ENCODE results near the gene LRIG3.
"Not testable (repeated sequence)": the region's sequence is repeated elsewhere in the genome, so short reads cannot be mapped to it uniquely, and the experiment has no call there.

The LRIG3 gene, protein sequence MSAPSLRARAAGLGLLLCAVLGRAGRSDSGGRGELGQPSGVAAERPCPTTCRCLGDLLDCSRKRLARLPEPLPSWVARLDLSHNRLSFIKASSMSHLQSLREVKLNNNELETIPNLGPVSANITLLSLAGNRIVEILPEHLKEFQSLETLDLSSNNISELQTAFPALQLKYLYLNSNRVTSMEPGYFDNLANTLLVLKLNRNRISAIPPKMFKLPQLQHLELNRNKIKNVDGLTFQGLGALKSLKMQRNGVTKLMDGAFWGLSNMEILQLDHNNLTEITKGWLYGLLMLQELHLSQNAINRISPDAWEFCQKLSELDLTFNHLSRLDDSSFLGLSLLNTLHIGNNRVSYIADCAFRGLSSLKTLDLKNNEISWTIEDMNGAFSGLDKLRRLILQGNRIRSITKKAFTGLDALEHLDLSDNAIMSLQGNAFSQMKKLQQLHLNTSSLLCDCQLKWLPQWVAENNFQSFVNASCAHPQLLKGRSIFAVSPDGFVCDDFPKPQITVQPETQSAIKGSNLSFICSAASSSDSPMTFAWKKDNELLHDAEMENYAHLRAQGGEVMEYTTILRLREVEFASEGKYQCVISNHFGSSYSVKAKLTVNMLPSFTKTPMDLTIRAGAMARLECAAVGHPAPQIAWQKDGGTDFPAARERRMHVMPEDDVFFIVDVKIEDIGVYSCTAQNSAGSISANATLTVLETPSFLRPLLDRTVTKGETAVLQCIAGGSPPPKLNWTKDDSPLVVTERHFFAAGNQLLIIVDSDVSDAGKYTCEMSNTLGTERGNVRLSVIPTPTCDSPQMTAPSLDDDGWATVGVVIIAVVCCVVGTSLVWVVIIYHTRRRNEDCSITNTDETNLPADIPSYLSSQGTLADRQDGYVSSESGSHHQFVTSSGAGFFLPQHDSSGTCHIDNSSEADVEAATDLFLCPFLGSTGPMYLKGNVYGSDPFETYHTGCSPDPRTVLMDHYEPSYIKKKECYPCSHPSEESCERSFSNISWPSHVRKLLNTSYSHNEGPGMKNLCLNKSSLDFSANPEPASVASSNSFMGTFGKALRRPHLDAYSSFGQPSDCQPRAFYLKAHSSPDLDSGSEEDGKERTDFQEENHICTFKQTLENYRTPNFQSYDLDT

DNA sequence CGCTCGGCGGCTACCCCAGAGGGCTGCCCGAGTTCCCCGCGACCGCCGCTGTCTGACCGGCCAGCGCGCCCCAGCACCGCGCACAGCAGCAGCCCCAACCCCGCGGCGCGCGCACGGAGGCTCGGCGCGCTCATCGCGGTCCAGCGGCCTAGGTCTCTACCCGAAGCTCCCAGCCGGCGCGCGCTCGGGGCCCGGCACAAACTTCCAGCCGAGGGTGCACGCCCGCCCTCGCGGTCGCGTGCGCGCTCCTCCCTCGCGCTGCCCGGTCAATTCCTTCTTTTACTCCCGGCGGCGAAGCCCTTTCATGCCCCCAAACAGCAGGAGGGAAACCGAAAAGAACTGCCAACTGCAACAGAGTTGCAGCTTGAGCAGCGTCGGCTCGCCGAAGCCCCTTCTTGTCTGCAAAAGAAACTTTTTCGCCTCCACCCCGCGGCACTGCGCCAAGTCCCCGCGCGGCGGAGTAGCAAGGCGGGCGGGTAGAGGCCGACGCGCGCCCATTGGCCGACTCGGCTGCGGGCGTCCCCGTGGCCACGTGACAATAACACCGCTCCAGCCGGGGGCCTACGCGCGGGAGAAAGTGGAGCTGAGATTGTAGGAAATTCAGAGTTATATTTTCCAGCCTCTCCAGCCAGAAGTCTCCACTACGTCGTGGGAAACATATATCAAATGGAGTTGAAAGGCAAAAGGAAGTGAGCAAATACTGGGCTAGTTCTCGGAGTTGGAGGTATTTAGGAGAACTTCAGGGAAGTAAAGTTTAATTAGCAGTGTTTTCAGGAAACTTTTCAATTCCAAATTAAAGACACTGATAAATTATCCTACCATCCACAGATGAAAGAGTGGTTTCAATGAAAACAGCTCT is at the start of gene LRIG3:
TSS of gene LRIG3 (minus strand) at position 403 of the 859 bp plus-strand sequence. CDS start at position 134, 269 bp downstream.
- peak; percentile 88 for DNase-seq

DNA sequence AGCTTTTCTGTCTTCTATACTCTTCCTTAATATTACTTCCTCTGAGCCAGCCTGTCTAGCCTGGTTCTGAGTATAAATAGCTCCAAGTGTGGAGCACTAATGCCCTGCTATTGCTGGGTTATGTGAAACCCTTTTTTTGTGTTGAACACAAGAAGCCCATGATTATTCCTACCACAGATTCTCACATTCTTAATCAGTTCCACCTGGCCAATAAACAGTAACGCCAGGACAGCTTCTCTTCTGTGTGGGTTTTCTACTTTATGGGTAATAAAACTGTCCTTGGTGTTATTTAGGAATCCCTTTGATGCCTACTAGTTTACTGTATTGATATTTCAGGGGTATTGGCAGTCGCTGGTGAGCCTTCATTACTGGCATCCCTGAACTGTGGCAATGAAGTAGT is 48.9 kb upstream of the LRIG3 start:
- DNase-seq = no peak

DNA sequence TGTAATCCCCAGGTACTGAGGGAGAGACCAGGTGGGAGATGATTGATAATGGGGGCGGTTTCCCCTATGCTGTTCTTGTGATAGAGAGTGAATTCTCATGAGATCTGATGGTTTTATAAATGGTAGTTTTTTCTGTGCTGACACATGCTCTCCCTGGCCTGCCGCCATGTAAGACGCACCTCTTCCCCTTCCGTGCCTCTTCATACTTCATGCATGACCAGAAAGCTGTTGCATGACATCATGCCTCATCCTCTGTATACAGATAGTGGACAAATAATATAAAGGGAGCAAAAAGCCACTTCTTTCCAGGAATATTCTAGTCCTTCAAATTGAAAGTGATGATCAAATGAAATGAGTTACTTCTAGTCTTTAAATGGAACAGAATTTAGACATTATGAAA is 47.3 kb upstream of the LRIG3 start:
- peak; percentile 5 for DNase-seq

DNA sequence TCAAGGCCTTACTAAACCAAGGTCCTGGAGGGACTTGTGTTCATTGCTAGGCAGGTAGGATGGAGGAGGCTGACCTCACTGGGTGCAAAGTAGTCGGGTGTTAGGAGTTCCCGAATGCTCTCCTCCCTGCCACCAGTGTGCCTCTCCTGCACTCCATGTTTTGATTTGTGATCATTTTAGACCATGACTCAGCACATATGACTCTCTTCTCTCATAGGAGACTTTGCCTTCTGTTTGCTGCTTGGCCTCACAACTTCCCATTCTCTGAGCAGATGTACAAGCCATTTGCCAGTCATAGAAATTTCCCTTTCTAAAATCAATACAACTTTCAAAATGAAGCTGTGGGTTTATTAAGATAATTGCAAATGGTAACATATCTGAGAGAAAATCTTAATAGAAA is 46.6 kb upstream of the LRIG3 start:
- peak; percentile 5 for DNase-seq

DNA sequence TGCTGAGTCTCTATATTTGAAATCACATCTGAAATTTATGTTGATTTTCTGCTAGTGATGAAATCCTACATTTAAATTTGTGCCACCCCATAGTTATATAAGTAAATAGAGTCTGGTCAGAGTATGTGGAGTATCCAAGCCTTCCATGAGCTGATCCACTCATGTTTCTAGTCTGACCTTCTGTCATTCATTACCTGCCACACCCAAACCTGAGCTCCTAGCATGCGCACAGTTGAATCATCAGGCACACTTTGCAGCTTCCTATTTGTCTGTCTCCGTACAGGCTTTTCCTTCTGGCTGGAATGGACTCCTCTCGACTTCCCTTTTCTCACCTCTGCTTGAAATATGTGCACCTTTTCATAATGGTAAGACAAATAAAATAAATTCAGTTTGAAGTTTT is 45.3 kb upstream of the LRIG3 start:
- DNase-seq = no peak

DNA sequence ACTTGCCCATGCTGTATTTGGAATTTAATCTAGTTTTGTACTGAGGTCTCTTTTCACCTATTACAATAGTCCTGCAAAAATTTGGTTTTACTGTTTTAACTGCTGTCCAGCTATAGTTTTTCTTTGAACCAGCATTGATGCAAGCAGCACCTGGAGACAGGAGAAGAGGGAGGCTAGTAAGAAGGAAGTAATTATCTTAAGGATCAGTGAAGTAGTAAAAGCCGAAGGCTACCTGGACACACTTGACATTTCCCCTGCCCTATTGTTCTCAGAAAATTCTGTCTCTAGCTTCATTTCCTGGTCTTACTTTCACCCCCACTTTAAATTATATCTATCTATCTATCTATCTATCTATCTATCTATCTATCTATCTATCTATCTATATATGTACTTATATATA is 43.5 kb upstream of the LRIG3 start:
- no peak for DNase-seq

DNA sequence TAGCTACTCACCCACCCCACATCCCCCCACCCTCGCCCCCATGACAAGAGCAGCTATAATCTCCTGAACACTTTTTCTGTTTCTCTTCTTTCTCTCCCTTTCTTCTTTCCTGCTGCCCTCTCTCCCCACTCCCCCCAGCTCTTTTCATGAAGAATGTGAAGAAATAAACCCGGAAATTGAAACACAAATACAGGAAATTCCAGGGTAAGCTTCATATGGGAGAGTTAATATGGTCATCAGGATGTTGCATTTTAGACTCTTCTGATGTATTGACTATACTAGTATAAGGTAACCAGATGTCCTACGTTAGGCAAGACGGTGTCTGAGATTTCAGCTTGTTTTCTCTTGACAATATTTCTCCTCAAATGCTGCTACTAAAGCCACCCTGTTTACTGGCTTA is 41.6 kb upstream of the LRIG3 start:
- DNase-seq = no peak

DNA sequence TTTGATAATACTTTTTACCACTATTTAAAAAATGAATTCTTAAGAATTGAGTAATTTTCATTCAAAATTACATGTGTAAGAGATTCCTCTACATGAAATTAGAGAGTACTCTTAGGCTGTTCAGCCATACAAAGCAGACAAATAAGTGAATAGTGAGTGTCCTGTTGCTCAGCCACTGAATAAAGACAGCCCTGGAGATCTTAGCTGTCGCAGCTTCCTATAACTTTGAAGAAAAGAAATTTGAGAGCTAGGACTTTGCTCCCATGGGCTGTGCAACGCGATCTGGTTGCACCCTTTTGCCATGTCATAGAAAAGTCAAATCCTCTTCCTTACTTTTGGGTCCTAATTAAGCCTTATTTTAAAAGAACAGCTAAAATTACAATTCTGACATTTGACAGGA is 40.9 kb upstream of the LRIG3 start:
- DNase-seq = no peak

DNA sequence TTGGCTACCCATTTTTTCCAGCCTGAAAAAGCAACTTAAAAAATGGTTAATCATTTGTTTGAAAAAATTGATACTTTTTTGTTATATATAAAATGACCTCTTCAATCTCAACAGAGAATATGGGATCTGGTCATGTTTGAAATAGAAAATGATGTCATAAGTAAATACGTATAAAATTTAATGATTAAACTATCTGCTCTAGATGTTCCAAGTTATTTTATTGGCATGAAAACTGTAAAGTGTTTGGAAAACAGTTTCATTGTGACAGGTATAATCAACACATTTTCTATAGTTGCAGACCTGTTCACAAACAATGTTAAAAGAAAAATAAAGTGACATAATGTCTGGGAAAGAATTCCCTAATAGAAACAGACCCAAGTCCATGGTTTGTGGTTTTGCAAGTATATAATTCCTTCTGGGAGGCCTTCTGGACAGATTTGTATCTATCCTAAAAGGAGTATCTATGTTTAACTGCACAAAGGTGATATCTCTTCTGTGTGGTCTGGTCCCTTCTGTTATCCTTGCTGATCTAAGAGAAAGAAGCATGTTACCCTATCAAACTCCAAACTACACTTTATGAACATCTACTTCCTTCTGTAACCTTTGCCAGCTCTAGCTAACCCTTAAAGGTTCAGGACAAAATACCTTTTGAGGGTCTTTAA is 39.5 kb upstream of the LRIG3 start:
- DNase-seq = no peak

DNA sequence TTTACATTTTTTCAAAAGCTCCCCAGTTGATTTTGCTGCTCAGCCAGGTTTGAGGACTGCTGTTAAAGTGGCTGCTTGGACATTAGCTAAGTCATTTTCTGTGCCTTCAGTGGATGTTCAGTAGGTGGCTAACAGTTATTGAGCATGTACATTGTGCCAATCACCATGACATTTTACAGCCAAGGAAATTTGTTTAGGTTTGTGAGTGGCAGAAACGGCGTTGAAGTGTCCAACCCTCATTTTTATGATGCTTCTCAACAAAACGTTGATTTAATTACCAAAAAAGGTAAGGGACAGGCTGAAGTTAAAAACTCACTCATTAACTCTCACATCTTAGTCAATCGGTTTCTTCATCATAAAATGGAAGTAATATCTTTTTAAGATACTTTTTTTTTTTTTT is 37.0 kb upstream of the LRIG3 start:
- no peak for DNase-seq

DNA sequence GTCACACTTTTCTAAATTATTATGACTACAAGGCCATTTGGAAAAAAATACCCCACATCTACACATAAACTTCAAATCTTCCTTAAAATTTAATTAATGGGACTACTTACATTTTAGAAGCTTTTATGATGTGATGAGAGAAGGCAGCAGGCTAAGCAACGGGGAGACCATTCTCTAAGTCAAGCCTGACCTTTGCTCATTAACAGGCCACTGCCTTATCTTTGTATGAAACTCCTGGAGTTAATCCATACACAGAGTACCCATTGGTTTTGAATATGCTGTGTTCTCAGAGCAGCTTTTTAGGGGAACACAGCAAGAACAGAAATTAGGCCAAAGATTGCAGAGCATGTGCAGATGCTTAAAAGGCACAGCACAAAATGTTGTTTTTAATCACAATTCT is 35.5 kb upstream of the LRIG3 start:
- no peak for DNase-seq

DNA sequence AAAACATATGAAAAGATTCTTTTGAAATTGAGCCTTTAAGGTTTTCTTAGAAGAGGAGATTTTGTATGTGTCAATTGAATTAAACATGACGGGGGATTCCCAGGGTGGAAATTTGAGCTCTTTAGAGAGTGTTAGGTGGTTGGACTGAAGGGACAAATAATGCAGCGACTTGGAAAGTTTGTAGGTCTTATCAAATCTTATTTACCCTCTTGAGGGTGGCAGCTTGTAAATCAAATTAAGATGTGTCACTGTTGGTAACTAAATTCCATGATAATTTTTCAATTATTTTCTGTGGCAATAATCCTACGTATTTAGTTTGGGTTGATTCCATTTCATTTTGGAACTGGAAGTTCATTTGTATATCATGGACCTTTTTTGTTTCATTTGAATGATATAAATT is 33.7 kb upstream of the LRIG3 start:
- no peak for DNase-seq

DNA sequence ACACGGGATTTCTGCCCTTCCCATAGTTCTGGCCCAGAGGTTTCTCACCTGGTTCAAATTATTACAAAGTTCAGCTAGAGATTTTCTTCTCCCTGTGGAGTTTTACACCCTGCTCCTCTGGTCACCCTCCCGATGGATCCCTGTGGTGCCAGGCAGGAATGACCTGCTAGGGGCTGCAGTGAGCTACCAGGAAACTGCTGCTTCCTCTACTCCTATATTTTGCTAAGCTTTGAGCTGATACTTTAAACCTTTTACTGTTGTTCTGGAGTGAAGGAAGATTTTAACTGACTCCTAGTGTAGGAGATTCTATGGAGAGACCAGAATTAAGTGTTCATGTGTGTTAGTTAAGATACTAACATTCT is 30.4 kb upstream of the LRIG3 start:
- DNase-seq = no peak

DNA sequence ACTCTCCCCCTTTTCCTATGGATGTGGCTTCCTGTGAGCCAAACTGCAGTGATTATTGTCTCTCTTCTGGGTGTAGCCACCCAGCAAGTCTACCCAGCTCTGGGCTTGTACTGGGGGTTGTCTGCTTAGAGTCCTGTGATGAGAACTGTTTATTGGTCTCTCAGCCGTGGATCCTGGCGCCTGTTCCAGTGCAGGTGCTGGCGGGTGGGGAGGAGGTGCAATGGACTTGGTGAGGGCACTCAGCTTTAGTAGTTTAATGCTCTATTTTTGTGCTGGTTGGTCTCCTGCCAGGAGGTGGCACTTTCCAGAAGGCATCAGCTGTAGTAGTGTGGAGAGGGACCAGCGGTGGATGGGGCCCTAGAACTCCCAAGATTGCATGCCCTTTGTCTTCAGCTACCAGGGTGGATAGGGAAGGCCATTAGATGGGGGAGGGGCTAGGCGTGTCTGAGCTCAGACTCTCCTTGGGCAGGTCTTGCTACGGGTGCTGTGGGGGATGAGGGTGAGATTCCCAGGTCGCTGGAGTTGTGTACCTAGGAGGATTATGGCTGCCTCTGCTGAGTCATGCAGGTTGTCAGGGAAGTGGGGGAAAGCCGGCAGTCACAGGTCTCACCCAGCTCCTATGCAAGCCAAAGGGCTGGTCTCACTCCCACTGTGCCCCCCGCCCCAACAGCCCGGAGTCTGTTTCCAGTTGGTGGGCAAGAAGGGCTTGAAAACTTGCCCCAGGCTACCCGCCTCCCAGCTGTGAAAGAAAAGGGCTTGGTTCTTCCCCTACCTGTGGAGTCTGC is 29.8 kb upstream of the LRIG3 start:
- DNase-seq = not testable (repeated sequence)

DNA sequence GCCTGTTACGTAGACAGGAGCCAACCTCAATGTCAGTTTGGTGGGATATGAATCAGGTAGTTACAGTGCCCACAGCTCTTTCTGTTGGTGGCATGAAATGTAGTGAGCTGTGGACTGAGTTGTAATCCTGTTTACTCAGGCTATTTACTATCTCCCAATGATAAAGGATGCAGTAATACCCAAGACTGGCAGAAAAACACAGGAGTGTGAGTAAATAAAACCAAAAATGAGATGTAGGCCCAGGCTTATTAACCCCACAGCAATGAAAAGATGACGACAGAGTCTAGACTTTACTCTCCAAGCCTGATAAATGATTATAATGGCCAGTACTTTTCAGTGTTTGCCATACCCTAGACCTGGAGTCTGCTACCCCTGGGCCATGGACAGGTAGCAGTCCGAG is 22.8 kb upstream of the LRIG3 start:
- no peak for DNase-seq

DNA sequence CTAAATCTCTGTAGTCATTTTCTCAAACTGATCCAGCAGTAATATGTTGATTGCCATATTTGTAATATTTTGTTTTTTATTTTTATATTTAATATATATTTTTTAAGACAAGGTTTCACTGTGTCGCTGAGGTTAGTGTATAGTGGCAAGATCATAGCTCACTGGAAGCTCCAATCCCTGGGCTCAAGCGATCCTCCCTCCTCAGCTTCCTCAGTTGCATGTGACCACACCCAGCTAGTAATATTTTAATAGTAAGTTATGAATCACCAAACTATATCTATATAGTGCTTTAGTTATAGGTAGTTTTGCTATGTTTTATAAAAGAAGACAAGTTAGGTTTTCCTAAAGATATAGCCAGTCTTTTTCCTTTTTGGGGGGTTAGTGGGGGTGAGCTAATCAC is 22.0 kb upstream of the LRIG3 start:
- DNase-seq = no peak

DNA sequence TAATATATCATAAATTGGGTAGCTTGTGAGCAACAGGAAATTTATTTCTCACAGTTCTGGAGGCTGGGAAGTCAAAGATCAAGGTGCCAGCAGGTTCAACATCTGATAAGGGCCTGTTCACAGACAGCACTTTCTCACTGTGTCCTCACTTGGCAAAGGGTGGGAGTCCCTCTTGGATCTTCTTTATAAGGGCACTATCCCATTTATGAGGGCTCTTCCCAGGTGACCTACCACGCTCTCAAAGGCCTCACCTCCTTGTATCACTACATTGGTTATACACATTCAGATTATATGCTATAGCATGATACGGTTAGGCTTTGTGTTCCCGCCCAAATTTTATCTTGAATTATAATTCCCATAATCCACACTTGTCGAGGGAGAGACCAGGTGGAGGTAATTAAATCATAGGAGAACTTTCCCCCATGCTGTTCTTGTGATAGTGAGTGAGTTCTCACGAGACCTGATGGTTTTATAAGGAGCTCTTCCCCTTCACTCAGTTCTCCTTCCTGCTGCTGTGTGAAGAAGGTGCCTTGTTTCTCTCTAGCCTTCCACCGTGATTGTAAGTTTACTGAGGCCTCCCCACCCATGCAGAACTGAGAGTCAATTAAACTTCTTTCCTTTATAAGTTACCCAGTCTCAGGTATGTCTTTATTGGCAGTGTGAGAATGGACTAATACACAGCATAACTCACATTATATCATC is 19.2 kb upstream of the LRIG3 start:
- DNase-seq = no peak

DNA sequence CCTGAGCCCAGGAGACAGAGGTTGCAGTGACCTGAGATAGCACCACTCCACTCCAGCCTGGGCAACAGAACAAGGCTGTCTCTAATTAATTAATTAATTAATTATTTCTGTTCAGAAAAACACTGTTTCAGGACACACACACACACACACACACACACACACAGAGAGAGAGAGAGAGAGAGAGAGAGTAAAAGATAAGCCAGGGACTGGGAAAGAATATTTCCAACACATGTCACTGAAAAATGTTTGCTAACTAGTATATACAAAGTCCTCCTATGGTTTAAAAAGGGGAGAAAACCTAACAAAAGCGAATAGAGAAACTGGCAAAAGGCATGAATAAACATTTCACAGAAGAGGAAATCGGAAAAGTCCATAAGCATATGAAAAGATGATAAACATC is 18.1 kb upstream of the LRIG3 start:
- DNase-seq = no peak

DNA sequence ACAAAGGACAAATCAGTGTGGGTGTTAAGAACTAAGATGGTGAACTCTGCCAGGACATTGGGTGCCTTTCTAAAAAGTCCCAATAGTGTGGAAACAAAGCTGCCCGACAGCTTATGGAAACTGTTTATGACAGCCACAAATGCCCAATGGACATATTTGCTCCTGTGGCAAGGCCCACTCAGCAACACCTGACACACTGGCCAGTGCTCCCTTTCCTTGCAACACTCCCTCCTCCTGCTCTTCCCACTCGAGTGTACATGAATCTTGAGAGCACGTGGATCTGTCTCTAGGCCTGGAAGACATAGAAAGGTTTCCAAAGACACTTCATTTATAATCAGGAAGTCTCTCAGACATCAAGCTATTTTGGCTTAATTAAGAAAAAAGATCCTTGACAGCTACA is 14.2 kb upstream of the LRIG3 start:
- DNase-seq = no peak

DNA sequence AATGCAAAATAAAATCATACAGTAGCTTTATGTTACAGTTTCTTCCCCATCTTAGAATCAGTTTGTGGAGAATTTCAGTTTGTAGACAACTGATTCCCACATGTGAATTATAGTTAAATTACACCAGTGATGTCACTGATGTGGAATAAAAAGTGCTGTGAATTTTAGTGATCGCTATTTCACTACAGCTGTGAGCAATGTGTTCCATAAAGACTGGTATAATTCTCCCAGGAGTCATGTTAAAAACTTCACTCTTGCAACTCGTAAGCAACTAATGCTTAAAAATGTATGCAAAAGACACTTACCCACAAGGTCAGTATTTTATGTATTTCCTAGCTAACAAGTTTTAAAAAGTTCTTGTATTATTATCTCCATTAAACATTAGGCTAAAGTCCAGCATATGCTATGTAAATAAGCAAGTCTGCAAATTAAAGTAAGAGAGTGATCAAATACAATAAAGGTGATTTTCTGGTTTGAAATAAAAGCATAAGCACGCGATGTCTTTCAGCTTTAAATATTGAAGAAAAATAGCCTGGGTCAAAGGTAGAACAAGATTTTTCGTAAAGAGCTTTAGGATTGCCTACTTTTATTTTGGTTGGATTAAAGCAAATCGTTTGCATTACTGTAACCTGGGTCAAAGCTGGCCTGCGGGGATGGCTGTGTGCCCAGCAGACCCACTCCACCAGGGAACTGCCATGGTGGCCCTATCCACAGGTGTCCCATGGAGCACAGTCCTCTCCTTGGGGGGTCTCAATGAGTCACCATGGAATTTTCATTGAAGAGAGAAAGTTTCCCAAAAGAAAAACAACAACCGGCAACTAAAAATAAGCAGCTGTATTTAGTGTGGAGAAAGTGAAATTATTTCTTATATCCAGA is 12.7 kb upstream of the LRIG3 start:
- DNase-seq = no peak

Measured in EL (cell line).